WERI-Rb-1 (cell line): ENCODE measurements around the gene POLR3G.

Source experiments
- DNase-seq: peaks from one replicate; pipeline ENCODE4 v3.0.0-alpha.2; 2020
- H3K27ac ChIP-seq: fragments of 250-450 bp; sonication (Bioruptor Pico); 2 replicates; pipeline ENCODE4 v1.5.1; 2020; ENCODE audit warnings: mild to moderate bottlenecking, moderate library complexity
- H3K27me3 ChIP-seq: fragments of 250-450 bp; sonication (Bioruptor Pico); 2 replicates; pipeline ENCODE4 v1.5.1; 2021; ENCODE audit warnings: mild to moderate bottlenecking, low read depth, moderate library complexity; ENCODE audit not compliant: insufficient read depth, severe bottlenecking
- H3K36me3 ChIP-seq: fragments of 250-450 bp; sonication (Bioruptor Pico); 2 replicates; pipeline ENCODE4 v1.5.1; 2020; ENCODE audit warnings: mild to moderate bottlenecking, moderate library complexity
- H3K4me3 ChIP-seq: 2 replicates; pipeline ENCODE4 v1.5.1; 2011; ENCODE audit warnings: low read depth, mild to moderate bottlenecking, control low read depth, low read length
- H3K9me3 ChIP-seq: fragments of 250-450 bp; sonication (Bioruptor Pico); 2 replicates; pipeline ENCODE4 v1.5.1; 2021; ENCODE audit warnings: mild to moderate bottlenecking, moderate library complexity; ENCODE audit not compliant: severe bottlenecking
- CTCF ChIP-seq: IDR thresholded peaks from 2 replicates; pipeline ENCODE4 v1.5.1; 2011; ENCODE audit warnings: low read depth, mild to moderate bottlenecking, control low read depth, inconsistent platforms, low read length

Gene POLR3G

GRCh38 chr5:90484540-90484939 is 9.9 kb downstream of the POLR3G start:
- no peak for DNase-seq
- Histone ChIP-seq H3K9me3 (no peaks in the 10 kb centered on the region), H3K27me3 (no peaks in the 10 kb centered on the region), H3K27ac (no peak overlapping the region), H3K36me3 (peaks cover 7% of the 10 kb centered on the region; the same call in 1 of the 2 replicates), H3K4me3 (no peak overlapping the region)
- TF ChIP-seq CTCF, result no peak

- DNase-seq, result no peak
- Histone ChIP-seq H3K36me3 (peaks cover 7% of the 10 kb centered on the region; the same call in 1 of the 2 replicates), H3K27me3 (no peaks in the 10 kb centered on the region), H3K9me3 (no peaks in the 10 kb centered on the region), H3K4me3 (no peak overlapping the region), H3K27ac (no peak overlapping the region)
- no peak for TF ChIP-seq CTCF
Observed at GRCh38 chr5:90488791-90489190, 14.1 kb downstream of the POLR3G start.

- no peak overlapping the region for H3K4me3 ChIP-seq
- no peaks in the 10 kb centered on the region for H3K27me3 ChIP-seq
- DNase-seq, result no peak
- H3K27ac ChIP-seq, result no peak overlapping the region
- H3K36me3 ChIP-seq, result 0 out of 2 replicates have a peak, but pooled peaks cover 3% of the 10 kb centered on the region
- no peak for TF ChIP-seq CTCF
- H3K9me3 ChIP-seq, result no peaks in the 10 kb centered on the region
Observed at GRCh38 chr5:90494043-90494442, 19.4 kb downstream of the POLR3G start.

GRCh38 chr5:90495146-90495545 is 20.5 kb downstream of the POLR3G start:
- 0 out of 2 replicates have a peak, but pooled peaks cover 3% of the 10 kb centered on the region for H3K36me3 ChIP-seq
- H3K9me3 ChIP-seq, result no peaks in the 10 kb centered on the region
- H3K27me3 ChIP-seq, result no peaks in the 10 kb centered on the region
- H3K4me3 ChIP-seq, result no peak overlapping the region
- TF ChIP-seq CTCF, result no peak
- H3K27ac ChIP-seq, result no peak overlapping the region
- DNase-seq, result no peak

- Histone ChIP-seq H3K4me3 (no peak overlapping the region), H3K9me3 (no peaks in the 10 kb centered on the region), H3K27me3 (no peaks in the 10 kb centered on the region), H3K27ac (no peak overlapping the region), H3K36me3 (no peaks in the 10 kb centered on the region)
- DNase-seq, result no peak
- TF ChIP-seq CTCF, result no peak
Observed at GRCh38 chr5:90503596-90503995, 28.9 kb downstream of the POLR3G start.

- Histone ChIP-seq H3K4me3 (no peak overlapping the region), H3K9me3 (no peaks in the 10 kb centered on the region), H3K27me3 (no peaks in the 10 kb centered on the region), H3K27ac (no peak overlapping the region), H3K36me3 (no peaks in the 10 kb centered on the region)
- TF ChIP-seq CTCF, result no peak
- DNase-seq, result no peak
Observed at GRCh38 chr5:90504743-90505142, 30.1 kb downstream of the POLR3G start.
